Measurements from ENCODE around the gene CTXND2. TPM values are rescaled to one million over a fixed set of nuclear protein-coding genes. Genes with fewer than 3 reads are reported as not detected.
A peak's percentile ranks its signal among the peaks of the same experiment; 100 is the strongest.
"Not testable (repeated sequence)": the region's sequence is repeated elsewhere in the genome, so short reads cannot be mapped to it uniquely, and the experiment has no call there.

The CTXND2 gene
- total RNA-seq, 2 experiments from 2014 or later = not detected

DNA sequence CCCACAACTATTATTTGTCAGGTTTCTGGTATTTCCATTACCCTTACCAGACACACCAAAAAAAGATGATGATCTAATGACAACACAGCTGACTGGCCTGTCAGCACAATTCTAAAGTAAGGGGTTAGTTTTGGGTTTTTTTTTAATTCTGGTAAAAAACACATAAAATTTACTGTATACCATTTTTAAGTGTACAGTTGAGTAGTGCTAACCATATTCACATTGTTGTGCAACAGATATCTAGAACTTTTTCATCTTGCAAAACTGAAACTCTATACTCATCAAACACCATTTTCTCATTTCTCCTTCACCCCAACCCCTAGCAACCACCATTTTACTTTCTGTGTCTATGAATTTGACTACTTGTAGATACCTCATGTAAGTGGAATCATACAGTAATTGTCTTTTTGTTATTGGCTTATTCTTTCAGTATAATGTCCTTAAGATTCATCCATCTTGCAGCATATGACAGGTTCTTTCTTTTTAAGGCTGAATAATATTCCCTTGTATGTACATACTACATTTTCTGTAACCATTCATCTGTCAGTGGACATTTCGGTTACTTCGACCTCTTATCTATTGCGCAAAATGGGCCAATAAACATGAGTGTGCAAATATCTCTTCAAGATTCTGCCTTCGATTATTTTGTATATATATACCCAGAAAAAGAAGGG, 40.3 kb upstream of the CTXND2 start:
- H3K79me2 ChIP-seq (ENCODE audit: insufficient read depth, low read depth, low read length) = no peaks in the 10 kb centered on the region
- no peaks in the 10 kb centered on the region for H3K9me2 ChIP-seq (ENCODE audit: insufficient read depth, low read length)
- no peak for TF ChIP-seq EZH2phosphoT487 (IDR thresholded peaks at IDR 0.05; ENCODE audit: borderline replicate concordance, low read depth, low read length)
- TF ChIP-seq, protein P1, sequence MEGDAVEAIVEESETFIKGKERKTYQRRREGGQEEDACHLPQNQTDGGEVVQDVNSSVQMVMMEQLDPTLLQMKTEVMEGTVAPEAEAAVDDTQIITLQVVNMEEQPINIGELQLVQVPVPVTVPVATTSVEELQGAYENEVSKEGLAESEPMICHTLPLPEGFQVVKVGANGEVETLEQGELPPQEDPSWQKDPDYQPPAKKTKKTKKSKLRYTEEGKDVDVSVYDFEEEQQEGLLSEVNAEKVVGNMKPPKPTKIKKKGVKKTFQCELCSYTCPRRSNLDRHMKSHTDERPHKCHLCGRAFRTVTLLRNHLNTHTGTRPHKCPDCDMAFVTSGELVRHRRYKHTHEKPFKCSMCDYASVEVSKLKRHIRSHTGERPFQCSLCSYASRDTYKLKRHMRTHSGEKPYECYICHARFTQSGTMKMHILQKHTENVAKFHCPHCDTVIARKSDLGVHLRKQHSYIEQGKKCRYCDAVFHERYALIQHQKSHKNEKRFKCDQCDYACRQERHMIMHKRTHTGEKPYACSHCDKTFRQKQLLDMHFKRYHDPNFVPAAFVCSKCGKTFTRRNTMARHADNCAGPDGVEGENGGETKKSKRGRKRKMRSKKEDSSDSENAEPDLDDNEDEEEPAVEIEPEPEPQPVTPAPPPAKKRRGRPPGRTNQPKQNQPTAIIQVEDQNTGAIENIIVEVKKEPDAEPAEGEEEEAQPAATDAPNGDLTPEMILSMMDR (conservative IDR thresholded peaks at IDR 0.05; ENCODE audit: low read length) = no peak
- H3K9me3 ChIP-seq (ENCODE audit: low read length) = no peaks in the 10 kb centered on the region
- no peaks in the 10 kb centered on the region for H3K4me1 ChIP-seq (ENCODE audit: insufficient read depth, low read length, poor library complexity, severe bottlenecking)
- DNase-seq (ENCODE audit: low spot score) = no peak
- H3K4me3 ChIP-seq (ENCODE audit: low read depth, low read length, poor library complexity, severe bottlenecking) = no peak overlapping the region
- ChIA-PET POLR2A (no interaction called here), CTCF (ENCODE audit: unreplicated experiment) (no interaction called here)
- H3K27ac ChIP-seq (ENCODE audit: low read depth, low read length, poor library complexity, severe bottlenecking) = no peak overlapping the region
- intact Hi-C loops (cut with micrococcal nuclease; ENCODE audit: unreplicated experiment) = no loop called here
- H2AFZ ChIP-seq (ENCODE audit: low read length) = no peak overlapping the region
- no peaks in the 10 kb centered on the region for H4K20me1 ChIP-seq (ENCODE audit: insufficient read depth, low read length)
- H3K36me3 ChIP-seq (ENCODE audit: insufficient read depth, low read length) = peaks cover 14% of the 10 kb centered on the region
- H3K4me2 ChIP-seq (ENCODE audit: low read length) = no peak overlapping the region
- BruUV-seq (replicated peaks) = no TSS peak

DNA sequence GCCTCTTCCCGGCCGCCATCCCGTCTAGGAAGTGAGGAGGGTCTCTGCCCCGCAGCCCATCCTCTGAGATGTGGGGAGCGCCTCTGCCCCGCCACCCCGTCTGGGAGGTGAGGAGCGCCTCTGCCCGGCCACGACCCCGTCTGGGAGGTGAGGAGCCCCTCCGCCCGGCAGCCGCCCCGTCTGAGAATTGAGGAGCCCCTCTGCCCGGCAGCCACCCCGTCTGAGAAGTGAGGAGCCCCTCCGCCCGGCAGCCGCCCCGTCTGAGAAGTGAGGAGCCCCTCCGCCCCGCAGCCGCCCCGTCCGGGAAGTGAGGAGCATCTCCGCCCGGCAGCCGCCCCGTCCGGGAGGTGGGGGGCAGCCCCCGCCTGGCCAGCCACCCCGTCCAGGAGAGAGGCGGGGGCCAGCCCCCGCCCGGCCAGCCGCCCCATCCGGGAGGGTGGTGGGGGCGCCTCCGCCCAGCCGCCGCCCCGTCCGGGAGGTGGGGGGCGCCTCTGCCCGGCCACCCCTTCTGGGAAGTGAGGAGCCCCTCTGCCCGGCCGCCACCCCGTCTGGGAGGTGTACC, 36.1 kb upstream of the CTXND2 start:
- H2AFZ ChIP-seq (ENCODE audit: low read length); H3K9me2 ChIP-seq (ENCODE audit: insufficient read depth, low read length); POLR2A ChIA-PET; DNase-seq (ENCODE audit: low spot score); H4K20me1 ChIP-seq (ENCODE audit: insufficient read depth, low read length); H3K4me3 ChIP-seq (ENCODE audit: low read depth, low read length, poor library complexity, severe bottlenecking); BruUV-seq (replicated peaks); H3K4me1 ChIP-seq (ENCODE audit: insufficient read depth, low read length, poor library complexity, severe bottlenecking); H3K79me2 ChIP-seq (ENCODE audit: insufficient read depth, low read depth, low read length); H3K4me2 ChIP-seq (ENCODE audit: low read length); H3K27ac ChIP-seq (ENCODE audit: low read depth, low read length, poor library complexity, severe bottlenecking); CTCF ChIA-PET (ENCODE audit: unreplicated experiment); intact Hi-C loops (cut with micrococcal nuclease; ENCODE audit: unreplicated experiment): not testable (repeated sequence)
- Histone ChIP-seq H3K9me3 (ENCODE audit: low read length) (peaks cover 12% of the 10 kb centered on the region; the same call in 1 of the 2 replicates), H3K36me3 (ENCODE audit: insufficient read depth, low read length) (peaks cover 48% of the 10 kb centered on the region)

DNA sequence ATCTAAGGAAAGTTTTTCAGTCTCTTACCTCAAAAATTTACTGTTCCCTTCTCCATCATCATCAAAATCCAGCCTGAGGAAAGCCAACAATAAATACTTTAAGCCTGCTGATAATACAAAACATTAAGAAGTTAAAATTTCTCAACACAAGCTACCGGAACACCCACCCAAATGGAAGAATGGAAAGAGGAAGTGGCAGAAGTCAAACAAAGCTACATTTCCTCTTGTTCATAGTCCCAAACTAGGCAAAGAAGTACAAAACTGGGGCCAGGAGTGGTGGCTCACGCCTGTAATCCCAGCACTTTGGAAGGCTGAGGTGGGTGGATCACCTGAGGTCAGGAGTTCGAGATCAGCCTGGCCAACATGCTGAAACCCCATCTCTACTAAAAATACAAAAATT, 34.2 kb upstream of the CTXND2 start:
- H3K9me2 ChIP-seq (ENCODE audit: insufficient read depth, low read length); POLR2A ChIA-PET; intact Hi-C loops (cut with micrococcal nuclease; ENCODE audit: unreplicated experiment); H3K4me1 ChIP-seq (ENCODE audit: insufficient read depth, low read length, poor library complexity, severe bottlenecking); H3K4me2 ChIP-seq (ENCODE audit: low read length); H3K27ac ChIP-seq (ENCODE audit: low read depth, low read length, poor library complexity, severe bottlenecking); BruUV-seq (replicated peaks); H3K79me2 ChIP-seq (ENCODE audit: insufficient read depth, low read depth, low read length); H3K4me3 ChIP-seq (ENCODE audit: low read depth, low read length, poor library complexity, severe bottlenecking); H2AFZ ChIP-seq (ENCODE audit: low read length); CTCF ChIA-PET (ENCODE audit: unreplicated experiment); H4K20me1 ChIP-seq (ENCODE audit: insufficient read depth, low read length): not testable (repeated sequence)
- H3K9me3 ChIP-seq (ENCODE audit: low read length) = peaks cover 12% of the 10 kb centered on the region; the same call in 1 of the 2 replicates
- peak; percentile 26 for DNase-seq (ENCODE audit: low spot score)
- peaks cover 56% of the 10 kb centered on the region for H3K36me3 ChIP-seq (ENCODE audit: insufficient read depth, low read length)

Measured in OCI-LY7 (cell line).